ENCODE data around the gene FAM114A1. TPM values are rescaled to one million over a fixed set of nuclear protein-coding genes. Genes with fewer than 3 reads are reported as not detected.

Gene FAM114A1
- total RNA-seq, 3 donors from 2014 or later (not counting 1 experiment from before 2014, with no cell fraction given), result 0.31 to 0.70 TPM; not detected in 1

- DNase-seq (no peak), ATAC-seq (no peak)
- no peaks in the 10 kb centered on the region for H3K9me3 ChIP-seq (ENCODE audit: control insufficient read depth, insufficient read depth, low read length)
- WGBS (ENCODE audit: insufficient coverage), result 92% methylated on average over 1 of the region's 1 CpG
- H3K27ac ChIP-seq (ENCODE audit: low read length), result no peak overlapping the region
- Mint-ChIP-seq H3K27ac (no peak overlapping the region), H3K27me3 (ENCODE audit: low read depth in 2 of 2) (peaks cover 19 to 20% of the 10 kb centered on the region in 2 donors), H3K4me3 (no peak overlapping the region), H3K36me3 (no peaks in the 10 kb centered on the region), H3K9me3 (no peaks in the 10 kb centered on the region), H3K4me1 (peaks cover 0 to 10% of the 10 kb centered on the region in 2 donors)
- H3K36me3 ChIP-seq (ENCODE audit: control insufficient read depth, insufficient read depth, low read length), result no peaks in the 10 kb centered on the region
- H3K4me3 ChIP-seq (ENCODE audit: low read length), result no peak overlapping the region
- intact Hi-C loops (cut with micrococcal nuclease), result no loop called here
- no peak for TF ChIP-seq CTCF (IDR thresholded peaks at IDR 0.05)
- H3K27me3 ChIP-seq (ENCODE audit: control insufficient read depth, insufficient read depth, low read length), result no peaks in the 10 kb centered on the region
- peaks cover 6% of the 10 kb centered on the region for H3K4me1 ChIP-seq (ENCODE audit: control insufficient read depth, insufficient read depth, low read length)
Measured at GRCh38 chr4:38871593-38871992, 4.0 kb downstream of the FAM114A1 start.

GRCh38 chr4:38872620-38873019 lies 5.0 kb downstream of the FAM114A1 start:
- no peaks in the 10 kb centered on the region for H3K36me3 Mint-ChIP-seq
- no peaks in the 10 kb centered on the region for H3K27me3 ChIP-seq (ENCODE audit: control insufficient read depth, insufficient read depth, low read length)
- DNase-seq (no peak), ATAC-seq (no peak)
- no peak overlapping the region for H3K4me3 ChIP-seq (ENCODE audit: low read length)
- no peaks in the 10 kb centered on the region for H3K9me3 ChIP-seq (ENCODE audit: control insufficient read depth, insufficient read depth, low read length)
- H3K27me3 Mint-ChIP-seq (ENCODE audit: low read depth in 2 of 2), result peaks cover 16 to 20% of the 10 kb centered on the region in 2 donors
- H3K4me3 Mint-ChIP-seq, result no peak overlapping the region
- intact Hi-C loops (cut with micrococcal nuclease), result no loop called here
- no peaks in the 10 kb centered on the region for H3K36me3 ChIP-seq (ENCODE audit: control insufficient read depth, insufficient read depth, low read length)
- peaks cover 0 to 10% of the 10 kb centered on the region in 2 donors for H3K4me1 Mint-ChIP-seq
- H3K9me3 Mint-ChIP-seq, result no peaks in the 10 kb centered on the region
- 90% methylated on average over 5 of the region's 5 CpGs for WGBS (ENCODE audit: insufficient coverage)
- no peak for TF ChIP-seq CTCF (IDR thresholded peaks at IDR 0.05)
- H3K27ac ChIP-seq (ENCODE audit: low read length), result no peak overlapping the region
- no peak overlapping the region for H3K27ac Mint-ChIP-seq
- H3K4me1 ChIP-seq (ENCODE audit: control insufficient read depth, insufficient read depth, low read length), result peaks cover 6% of the 10 kb centered on the region

GRCh38 chr4:38873290-38873944 lies 5.8 kb downstream of the FAM114A1 start:
- intact Hi-C loops (cut with micrococcal nuclease), result no loop called here
- no peak overlapping the region for H3K27ac Mint-ChIP-seq
- DNase-seq (no peak), ATAC-seq (no peak)
- H3K4me3 ChIP-seq (ENCODE audit: low read length), result no peak overlapping the region
- no peaks in the 10 kb centered on the region for H3K36me3 Mint-ChIP-seq
- H3K36me3 ChIP-seq (ENCODE audit: control insufficient read depth, insufficient read depth, low read length), result no peaks in the 10 kb centered on the region
- TF ChIP-seq CTCF (IDR thresholded peaks at IDR 0.05), result no peak
- no peaks in the 10 kb centered on the region for H3K4me1 ChIP-seq (ENCODE audit: control insufficient read depth, insufficient read depth, low read length)
- H3K27ac ChIP-seq (ENCODE audit: low read length), result no peak overlapping the region
- H3K27me3 Mint-ChIP-seq (ENCODE audit: low read depth in 2 of 2), result peaks cover 14 to 20% of the 10 kb centered on the region in 2 donors
- no peaks in the 10 kb centered on the region for H3K27me3 ChIP-seq (ENCODE audit: control insufficient read depth, insufficient read depth, low read length)
- H3K9me3 ChIP-seq (ENCODE audit: control insufficient read depth, insufficient read depth, low read length), result no peaks in the 10 kb centered on the region
- H3K4me3 Mint-ChIP-seq, result no peak overlapping the region
- H3K9me3 Mint-ChIP-seq, result no peaks in the 10 kb centered on the region
- 76% methylated on average over 4 of the region's 5 CpGs for WGBS (ENCODE audit: insufficient coverage)
- H3K4me1 Mint-ChIP-seq, result peaks cover 0 to 8% of the 10 kb centered on the region in 2 donors

- no peak overlapping the region for H3K4me3 Mint-ChIP-seq
- Histone ChIP-seq H3K36me3 (ENCODE audit: control insufficient read depth, insufficient read depth, low read length) (no peaks in the 10 kb centered on the region), H3K4me1 (ENCODE audit: control insufficient read depth, insufficient read depth, low read length) (no peaks in the 10 kb centered on the region), H3K9me3 (ENCODE audit: control insufficient read depth, insufficient read depth, low read length) (no peaks in the 10 kb centered on the region), H3K27me3 (ENCODE audit: control insufficient read depth, insufficient read depth, low read length) (no peaks in the 10 kb centered on the region), H3K4me3 (ENCODE audit: low read length) (no peak overlapping the region), H3K27ac (ENCODE audit: low read length) (no peak overlapping the region)
- WGBS (ENCODE audit: insufficient coverage), result 92% methylated on average over 2 of the region's 2 CpGs
- DNase-seq (no peak), ATAC-seq (no peak)
- no peaks in the 10 kb centered on the region for H3K9me3 Mint-ChIP-seq
- H3K4me1 Mint-ChIP-seq, result no peaks in the 10 kb centered on the region
- no peak overlapping the region for H3K27ac Mint-ChIP-seq
- intact Hi-C loops (cut with micrococcal nuclease), result no loop called here
- H3K27me3 Mint-ChIP-seq (ENCODE audit: low read depth in 2 of 2), result peaks cover 7 to 20% of the 10 kb centered on the region in 2 donors
- TF ChIP-seq CTCF (IDR thresholded peaks at IDR 0.05), result no peak
- H3K36me3 Mint-ChIP-seq, result no peaks in the 10 kb centered on the region
Measured at GRCh38 chr4:38876636-38877035, 9.0 kb downstream of the FAM114A1 start.

Data from natural killer cell (primary cell).